ENCODE measurements around the gene HTT. TPM values are rescaled to one million over a fixed set of nuclear protein-coding genes. Genes with fewer than 3 reads are reported as not detected.

Gene HTT
- total RNA-seq, 2 experiments from 2014 or later: 56.9 to 62.6 TPM

GRCh38 chr4:3210467-3210866, 136.0 kb downstream of the HTT start:
- Mint-ChIP-seq H3K36me3 (ENCODE audit: low read depth) (peaks cover 86% of the 10 kb centered on the region), H3K4me3 (no peak overlapping the region), H3K4me1 (ENCODE audit: low read depth) (no peaks in the 10 kb centered on the region), H3K27ac (no peak overlapping the region), H3K9me3 (no peaks in the 10 kb centered on the region), H3K27me3 (no peaks in the 10 kb centered on the region)
- ChIA-PET CTCF (no interaction called here), POLR2A (no interaction called here)
- no peak for ATAC-seq (ENCODE audit: poor library complexity)
- TF ChIP-seq, protein P1, sequence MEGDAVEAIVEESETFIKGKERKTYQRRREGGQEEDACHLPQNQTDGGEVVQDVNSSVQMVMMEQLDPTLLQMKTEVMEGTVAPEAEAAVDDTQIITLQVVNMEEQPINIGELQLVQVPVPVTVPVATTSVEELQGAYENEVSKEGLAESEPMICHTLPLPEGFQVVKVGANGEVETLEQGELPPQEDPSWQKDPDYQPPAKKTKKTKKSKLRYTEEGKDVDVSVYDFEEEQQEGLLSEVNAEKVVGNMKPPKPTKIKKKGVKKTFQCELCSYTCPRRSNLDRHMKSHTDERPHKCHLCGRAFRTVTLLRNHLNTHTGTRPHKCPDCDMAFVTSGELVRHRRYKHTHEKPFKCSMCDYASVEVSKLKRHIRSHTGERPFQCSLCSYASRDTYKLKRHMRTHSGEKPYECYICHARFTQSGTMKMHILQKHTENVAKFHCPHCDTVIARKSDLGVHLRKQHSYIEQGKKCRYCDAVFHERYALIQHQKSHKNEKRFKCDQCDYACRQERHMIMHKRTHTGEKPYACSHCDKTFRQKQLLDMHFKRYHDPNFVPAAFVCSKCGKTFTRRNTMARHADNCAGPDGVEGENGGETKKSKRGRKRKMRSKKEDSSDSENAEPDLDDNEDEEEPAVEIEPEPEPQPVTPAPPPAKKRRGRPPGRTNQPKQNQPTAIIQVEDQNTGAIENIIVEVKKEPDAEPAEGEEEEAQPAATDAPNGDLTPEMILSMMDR (IDR thresholded peaks at IDR 0.05): no peak
- intact Hi-C loops (cut with DNase I, micrococcal nuclease): no loop called here
- Histone ChIP-seq H3K27ac (ENCODE audit: low read depth in 1 of 2, low read length in 2 of 2) (no peak overlapping the region), H3K4me1 (ENCODE audit: insufficient read depth, low read length) (no peaks in the 10 kb centered on the region), H3K4me3 (ENCODE audit: low read length) (no peak overlapping the region), H3K9me3 (ENCODE audit: control insufficient read depth in 1 of 2, insufficient read depth in 1 of 2, low read length in 2 of 2) (no peaks in the 10 kb centered on the region), H3K27me3 (ENCODE audit: control insufficient read depth in 1 of 2, insufficient read depth in 2 of 2, low read length in 2 of 2) (no peaks in the 10 kb centered on the region), H3K36me3 (ENCODE audit: insufficient read depth, low read length) (peaks cover 84% of the 10 kb centered on the region)
- DNase-seq: no peak

GRCh38 chr4:3211866-3212265, 137.4 kb downstream of the HTT start:
- H3K9me3 Mint-ChIP-seq: no peaks in the 10 kb centered on the region
- CTCF ChIA-PET: interaction anchor here (0.8 to 1.2 kb wide), 2 partner anchors 15 to 20 kb away, joined by 3 read pairs; no protein-coding TSS in a partner anchor
- TF ChIP-seq, protein P1 (IDR thresholded peaks at IDR 0.05): no peak
- peaks cover 89% of the 10 kb centered on the region for H3K36me3 Mint-ChIP-seq (ENCODE audit: low read depth)
- H3K27ac Mint-ChIP-seq: no peak overlapping the region
- H3K27ac ChIP-seq (ENCODE audit: low read depth in 1 of 2, low read length in 2 of 2): no peak overlapping the region
- no peaks in the 10 kb centered on the region for H3K27me3 Mint-ChIP-seq
- no peak for ATAC-seq (ENCODE audit: poor library complexity)
- H3K4me3 ChIP-seq (ENCODE audit: low read length): no peak overlapping the region
- no peaks in the 10 kb centered on the region for H3K27me3 ChIP-seq (ENCODE audit: control insufficient read depth in 1 of 2, insufficient read depth in 2 of 2, low read length in 2 of 2)
- H3K4me1 ChIP-seq (ENCODE audit: insufficient read depth, low read length): no peaks in the 10 kb centered on the region
- no peak overlapping the region for H3K4me3 Mint-ChIP-seq
- no peak for DNase-seq
- H3K36me3 ChIP-seq (ENCODE audit: insufficient read depth, low read length): peaks cover 87% of the 10 kb centered on the region
- intact Hi-C loops (cut with DNase I, micrococcal nuclease): no loop called here
- POLR2A ChIA-PET: no interaction called here
- H3K4me1 Mint-ChIP-seq (ENCODE audit: low read depth): no peaks in the 10 kb centered on the region
- H3K9me3 ChIP-seq (ENCODE audit: control insufficient read depth in 1 of 2, insufficient read depth in 1 of 2, low read length in 2 of 2): no peaks in the 10 kb centered on the region

DNA sequence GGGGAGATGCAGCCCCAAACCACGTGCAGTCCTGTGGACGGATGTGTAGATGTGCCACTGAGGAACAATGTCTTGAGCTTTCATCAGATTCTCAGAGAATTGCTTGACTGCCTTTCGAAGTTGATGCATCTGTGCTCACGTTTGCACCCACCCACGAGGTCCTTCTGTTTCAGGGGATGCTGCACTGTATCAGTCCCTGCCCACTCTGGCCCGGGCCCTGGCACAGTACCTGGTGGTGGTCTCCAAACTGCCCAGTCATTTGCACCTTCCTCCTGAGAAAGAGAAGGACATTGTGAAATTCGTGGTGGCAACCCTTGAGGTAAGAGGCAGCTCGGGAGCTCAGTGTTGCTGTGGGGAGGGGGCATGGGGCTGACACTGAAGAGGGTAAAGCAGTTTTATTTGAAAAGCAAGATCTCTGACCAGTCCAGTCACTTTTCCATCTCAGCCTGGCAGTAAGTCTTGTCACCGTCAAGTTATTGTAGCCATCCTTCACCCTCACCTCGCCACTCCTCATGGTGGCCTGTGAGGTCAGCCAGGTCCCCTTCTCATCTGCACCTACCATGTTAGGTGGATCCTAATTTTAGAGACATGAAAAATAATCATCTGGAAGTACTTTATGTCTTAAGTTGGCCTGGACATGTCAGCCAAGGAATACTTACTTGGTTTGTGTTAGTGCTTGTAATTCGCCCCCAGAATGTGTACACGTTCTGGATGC, 138.1 kb downstream of the HTT start:
- Mint-ChIP-seq H3K27me3 (no peaks in the 10 kb centered on the region), H3K36me3 (ENCODE audit: low read depth) (peaks cover 89% of the 10 kb centered on the region), H3K4me1 (ENCODE audit: low read depth) (no peaks in the 10 kb centered on the region), H3K9me3 (no peaks in the 10 kb centered on the region), H3K4me3 (no peak overlapping the region), H3K27ac (no peak overlapping the region)
- Histone ChIP-seq H3K36me3 (ENCODE audit: insufficient read depth, low read length) (peaks cover 87% of the 10 kb centered on the region), H3K27ac (ENCODE audit: low read depth in 1 of 2, low read length in 2 of 2) (no peak overlapping the region), H3K27me3 (ENCODE audit: control insufficient read depth in 1 of 2, insufficient read depth in 2 of 2, low read length in 2 of 2) (no peaks in the 10 kb centered on the region), H3K4me1 (ENCODE audit: insufficient read depth, low read length) (no peaks in the 10 kb centered on the region), H3K4me3 (ENCODE audit: low read length) (no peak overlapping the region), H3K9me3 (ENCODE audit: control insufficient read depth in 1 of 2, insufficient read depth in 1 of 2, low read length in 2 of 2) (no peaks in the 10 kb centered on the region)
- DNase-seq: no peak
- TF ChIP-seq, protein P1 (IDR thresholded peaks at IDR 0.05): no peak
- ChIA-PET CTCF (no interaction called here), POLR2A (no interaction called here)
- intact Hi-C loops (cut with DNase I, micrococcal nuclease): no loop called here
- no peak for ATAC-seq (ENCODE audit: poor library complexity)
